HCT116 (cell line): ENCODE data around the gene MYCN.

Source experiments
- CEBPB ChIP-seq: IDR thresholded peaks from 2 replicates; pipeline ENCODE4 v1.6.1; 2012; ENCODE audit warnings: low read depth
- ELF1 ChIP-seq: IDR thresholded peaks from 2 replicates; pipeline ENCODE4 v1.6.1; 2012; ENCODE audit warnings: low read depth, borderline replicate concordance
- EZH2 ChIP-seq: fragments of 200-600 bp; sonication (generic); IDR thresholded peaks from 2 replicates; pipeline ENCODE4 v1.6.1; 2017; ENCODE audit warnings: antibody characterized with exemption, mixed run types
- EZH2phosphoT487 ChIP-seq: fragments of 200-600 bp; IDR thresholded peaks from 2 replicates; pipeline ENCODE4 v1.6.1; 2018; ENCODE audit warnings: antibody characterized with exemption, borderline replicate concordance
- POLR2A ChIP-seq: IDR thresholded peaks from 2 replicates; pipeline ENCODE4 v1.7.0; 2011; ENCODE audit warnings: borderline replicate concordance; ENCODE audit not compliant: insufficient read depth, insufficient read length; ENCODE audit errors: extremely low read depth
- POLR2AphosphoS5 ChIP-seq: IDR thresholded peaks from 2 replicates; pipeline ENCODE4 v1.6.1; 2011; ENCODE audit warnings: mild to moderate bottlenecking, low read depth, low read length, moderate library complexity
- YY1 ChIP-seq: IDR thresholded peaks from 2 replicates; pipeline ENCODE4 v1.6.1; 2011; ENCODE audit warnings: low read length, low read depth, moderate library complexity, mild to moderate bottlenecking; ENCODE audit not compliant: insufficient replicate concordance; ENCODE audit errors: extremely low read depth
- ZNF274 ChIP-seq: fragments of 200-500 bp; sonication (Bioruptor generic); IDR thresholded peaks from 2 replicates; pipeline ENCODE4 v1.6.1; 2014; ENCODE audit warnings: mild to moderate bottlenecking, low read depth, low read length, inconsistent platforms
- TF ChIP-seq, protein P1 (sequence below): IDR thresholded peaks from 2 replicates; pipeline ENCODE4 v1.6.1; 2012
- TF ChIP-seq, protein P2 (sequence below), 3 experiments: fragments of 200-600 bp in 1 of 3; sonication (generic) in 1 of 3; IDR thresholded peaks in 2 of 3; conservative IDR thresholded peaks in 1 of 3; 2 replicates each; pipeline ENCODE4 v1.5.1; 2012 to 2017; ENCODE audit warnings: low read depth in 2 of 3, low read length in 2 of 3, antibody characterized with exemption in 1 of 3, borderline replicate concordance in 1 of 3, control low read depth in 1 of 3, mild to moderate bottlenecking in 1 of 3, mixed read lengths in 1 of 3, mixed run types in 1 of 3, moderate library complexity in 1 of 3; ENCODE audit not compliant: insufficient read depth in 1 of 3
- TF ChIP-seq, protein P3 (sequence below): IDR thresholded peaks from 2 replicates; pipeline ENCODE4 v1.6.1; 2012; ENCODE audit warnings: low read depth

DNA sequence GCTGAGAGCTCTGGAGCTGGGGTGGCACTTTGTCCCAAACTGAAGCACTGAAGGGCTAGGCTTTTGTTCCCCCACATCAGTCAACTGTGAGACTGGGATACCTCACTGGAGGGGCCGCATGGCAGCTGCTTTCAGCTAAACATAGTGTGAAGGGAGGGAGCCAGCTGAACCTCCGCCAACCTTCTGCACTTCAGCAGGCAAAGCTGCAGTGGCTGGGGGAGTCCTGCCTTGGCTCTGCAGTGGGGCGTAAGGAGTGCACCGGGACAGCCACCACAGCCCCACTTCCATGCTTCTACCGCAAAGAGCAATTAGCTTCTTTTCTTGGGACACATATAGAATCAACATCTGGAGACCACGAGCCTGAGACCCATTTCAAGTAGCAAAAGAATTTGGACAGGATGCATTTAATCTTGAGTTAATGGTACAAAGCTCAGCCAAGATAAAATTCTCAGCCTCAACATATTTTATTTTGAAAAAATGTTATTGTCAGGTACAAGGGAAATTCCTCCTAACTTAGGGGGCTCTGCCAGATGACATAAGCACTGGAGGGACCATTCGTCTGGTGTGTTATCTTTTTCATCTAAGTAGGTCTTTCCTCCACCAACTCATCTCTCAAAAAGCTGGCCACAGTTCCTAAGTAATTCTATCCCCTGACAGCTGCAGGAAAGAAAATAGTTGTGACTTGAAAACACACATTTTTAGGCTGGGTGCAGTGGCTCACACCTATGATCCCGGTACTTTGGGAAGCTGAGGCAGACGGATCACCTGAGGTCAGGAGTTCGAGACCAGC lies 25.6 kb upstream of the MYCN start:
- TF ChIP-seq, protein P1, sequence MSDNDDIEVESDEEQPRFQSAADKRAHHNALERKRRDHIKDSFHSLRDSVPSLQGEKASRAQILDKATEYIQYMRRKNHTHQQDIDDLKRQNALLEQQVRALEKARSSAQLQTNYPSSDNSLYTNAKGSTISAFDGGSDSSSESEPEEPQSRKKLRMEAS, result no peak
- no peak for TF ChIP-seq POLR2A
- TF ChIP-seq EZH2, result no peak
- TF ChIP-seq ELF1, result no peak
- TF ChIP-seq, protein P2, sequence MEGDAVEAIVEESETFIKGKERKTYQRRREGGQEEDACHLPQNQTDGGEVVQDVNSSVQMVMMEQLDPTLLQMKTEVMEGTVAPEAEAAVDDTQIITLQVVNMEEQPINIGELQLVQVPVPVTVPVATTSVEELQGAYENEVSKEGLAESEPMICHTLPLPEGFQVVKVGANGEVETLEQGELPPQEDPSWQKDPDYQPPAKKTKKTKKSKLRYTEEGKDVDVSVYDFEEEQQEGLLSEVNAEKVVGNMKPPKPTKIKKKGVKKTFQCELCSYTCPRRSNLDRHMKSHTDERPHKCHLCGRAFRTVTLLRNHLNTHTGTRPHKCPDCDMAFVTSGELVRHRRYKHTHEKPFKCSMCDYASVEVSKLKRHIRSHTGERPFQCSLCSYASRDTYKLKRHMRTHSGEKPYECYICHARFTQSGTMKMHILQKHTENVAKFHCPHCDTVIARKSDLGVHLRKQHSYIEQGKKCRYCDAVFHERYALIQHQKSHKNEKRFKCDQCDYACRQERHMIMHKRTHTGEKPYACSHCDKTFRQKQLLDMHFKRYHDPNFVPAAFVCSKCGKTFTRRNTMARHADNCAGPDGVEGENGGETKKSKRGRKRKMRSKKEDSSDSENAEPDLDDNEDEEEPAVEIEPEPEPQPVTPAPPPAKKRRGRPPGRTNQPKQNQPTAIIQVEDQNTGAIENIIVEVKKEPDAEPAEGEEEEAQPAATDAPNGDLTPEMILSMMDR (IDR thresholded peaks at IDR 0.05 in 2 of 3, conservative IDR thresholded peaks at IDR 0.05 in 1 of 3; ENCODE audit: borderline replicate concordance in 1 of 3, insufficient read depth in 1 of 3, low read depth in 2 of 3, low read length in 2 of 3), result no peak
- no peak for TF ChIP-seq POLR2AphosphoS5
- TF ChIP-seq CEBPB, result no peak
- TF ChIP-seq, protein P3, sequence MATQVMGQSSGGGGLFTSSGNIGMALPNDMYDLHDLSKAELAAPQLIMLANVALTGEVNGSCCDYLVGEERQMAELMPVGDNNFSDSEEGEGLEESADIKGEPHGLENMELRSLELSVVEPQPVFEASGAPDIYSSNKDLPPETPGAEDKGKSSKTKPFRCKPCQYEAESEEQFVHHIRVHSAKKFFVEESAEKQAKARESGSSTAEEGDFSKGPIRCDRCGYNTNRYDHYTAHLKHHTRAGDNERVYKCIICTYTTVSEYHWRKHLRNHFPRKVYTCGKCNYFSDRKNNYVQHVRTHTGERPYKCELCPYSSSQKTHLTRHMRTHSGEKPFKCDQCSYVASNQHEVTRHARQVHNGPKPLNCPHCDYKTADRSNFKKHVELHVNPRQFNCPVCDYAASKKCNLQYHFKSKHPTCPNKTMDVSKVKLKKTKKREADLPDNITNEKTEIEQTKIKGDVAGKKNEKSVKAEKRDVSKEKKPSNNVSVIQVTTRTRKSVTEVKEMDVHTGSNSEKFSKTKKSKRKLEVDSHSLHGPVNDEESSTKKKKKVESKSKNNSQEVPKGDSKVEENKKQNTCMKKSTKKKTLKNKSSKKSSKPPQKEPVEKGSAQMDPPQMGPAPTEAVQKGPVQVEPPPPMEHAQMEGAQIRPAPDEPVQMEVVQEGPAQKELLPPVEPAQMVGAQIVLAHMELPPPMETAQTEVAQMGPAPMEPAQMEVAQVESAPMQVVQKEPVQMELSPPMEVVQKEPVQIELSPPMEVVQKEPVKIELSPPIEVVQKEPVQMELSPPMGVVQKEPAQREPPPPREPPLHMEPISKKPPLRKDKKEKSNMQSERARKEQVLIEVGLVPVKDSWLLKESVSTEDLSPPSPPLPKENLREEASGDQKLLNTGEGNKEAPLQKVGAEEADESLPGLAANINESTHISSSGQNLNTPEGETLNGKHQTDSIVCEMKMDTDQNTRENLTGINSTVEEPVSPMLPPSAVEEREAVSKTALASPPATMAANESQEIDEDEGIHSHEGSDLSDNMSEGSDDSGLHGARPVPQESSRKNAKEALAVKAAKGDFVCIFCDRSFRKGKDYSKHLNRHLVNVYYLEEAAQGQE, result no peak
- no peak for TF ChIP-seq ZNF274
- no peak for TF ChIP-seq YY1
- TF ChIP-seq EZH2phosphoT487, result no peak
